ENCODE data around the gene KIF1A. TPM values are rescaled to one million over a fixed set of nuclear protein-coding genes. Genes with fewer than 3 reads are reported as not detected.

Gene KIF1A
- total RNA-seq, 1 donor: not detected

- H3K4me3 ChIP-seq (ENCODE audit: low read depth, low read length): no peak overlapping the region
- no peak for DNase-seq (ENCODE audit: low read depth)
- TF ChIP-seq CTCF (IDR thresholded peaks at IDR 0.05; ENCODE audit: insufficient read depth, low read depth, low read length): no peak
These were observed 4.9 kb downstream of the KIF1A start for GRCh38 chr2:240814946-240815760.

GRCh38 chr2:240814280-240814679, 5.7 kb downstream of the KIF1A start:
- TF ChIP-seq CTCF (IDR thresholded peaks at IDR 0.05; ENCODE audit: insufficient read depth, low read depth, low read length): no peak
- DNase-seq (ENCODE audit: low read depth): no peak

DNA sequence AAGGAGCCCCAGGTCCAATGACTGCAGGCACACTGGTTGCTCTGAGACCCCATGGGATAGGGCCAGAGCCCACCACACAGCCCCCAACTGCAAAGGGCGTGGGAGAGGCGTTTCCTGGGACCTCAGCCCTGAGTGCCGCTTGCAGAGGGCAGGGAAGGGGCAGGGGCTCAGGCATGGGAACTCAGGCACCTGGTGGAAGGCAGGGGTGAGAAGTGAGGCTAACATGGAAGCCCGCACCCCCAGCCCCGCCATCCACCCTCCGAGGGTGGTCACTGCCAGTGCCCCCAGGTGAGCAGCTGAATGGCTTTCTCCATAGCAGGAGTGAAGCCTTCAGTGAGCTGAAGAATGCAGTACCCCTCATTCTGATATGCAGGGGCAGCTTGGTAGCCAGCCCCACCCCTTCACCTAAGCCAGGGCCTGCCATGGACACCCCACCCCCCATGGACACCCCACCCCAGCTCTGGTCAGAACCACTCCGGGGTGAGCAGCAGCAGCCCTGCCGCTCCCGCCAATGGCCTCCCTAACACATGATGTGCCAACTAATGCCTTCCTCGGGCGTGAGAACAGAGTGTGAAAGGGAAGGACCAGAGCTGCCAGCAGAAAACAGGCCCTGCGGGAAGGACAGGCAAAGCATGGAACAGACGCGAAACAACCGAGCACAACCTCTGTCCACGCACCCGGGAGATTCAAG, 6.6 kb downstream of the KIF1A start:
- no peak overlapping the region for H3K4me3 ChIP-seq (ENCODE audit: low read depth, low read length)
- DNase-seq (ENCODE audit: low read depth): no peak

More at GRCh38 chr2:240814280-240814679, 5.7 kb downstream of the KIF1A start:
- H3K4me3 ChIP-seq (ENCODE audit: low read depth, low read length): no peak overlapping the region

GRCh38 chr2:240812721-240813120, 7.3 kb downstream of the KIF1A start:
- TF ChIP-seq CTCF (IDR thresholded peaks at IDR 0.05; ENCODE audit: insufficient read depth, low read depth, low read length): no peak
- DNase-seq (ENCODE audit: low read depth): no peak
- H3K4me3 ChIP-seq (ENCODE audit: low read depth, low read length): no peak overlapping the region

More for the DNA sequence above, 6.6 kb downstream of the KIF1A start:
- TF ChIP-seq CTCF (IDR thresholded peaks at IDR 0.05; ENCODE audit: insufficient read depth, low read depth, low read length): no peak

- H3K4me3 ChIP-seq (ENCODE audit: low read depth, low read length): no peak overlapping the region
- DNase-seq (ENCODE audit: low read depth): no peak
- no peak for TF ChIP-seq CTCF (IDR thresholded peaks at IDR 0.05; ENCODE audit: insufficient read depth, low read depth, low read length)
These were observed 7.7 kb downstream of the KIF1A start for GRCh38 chr2:240812301-240812680.

DNA sequence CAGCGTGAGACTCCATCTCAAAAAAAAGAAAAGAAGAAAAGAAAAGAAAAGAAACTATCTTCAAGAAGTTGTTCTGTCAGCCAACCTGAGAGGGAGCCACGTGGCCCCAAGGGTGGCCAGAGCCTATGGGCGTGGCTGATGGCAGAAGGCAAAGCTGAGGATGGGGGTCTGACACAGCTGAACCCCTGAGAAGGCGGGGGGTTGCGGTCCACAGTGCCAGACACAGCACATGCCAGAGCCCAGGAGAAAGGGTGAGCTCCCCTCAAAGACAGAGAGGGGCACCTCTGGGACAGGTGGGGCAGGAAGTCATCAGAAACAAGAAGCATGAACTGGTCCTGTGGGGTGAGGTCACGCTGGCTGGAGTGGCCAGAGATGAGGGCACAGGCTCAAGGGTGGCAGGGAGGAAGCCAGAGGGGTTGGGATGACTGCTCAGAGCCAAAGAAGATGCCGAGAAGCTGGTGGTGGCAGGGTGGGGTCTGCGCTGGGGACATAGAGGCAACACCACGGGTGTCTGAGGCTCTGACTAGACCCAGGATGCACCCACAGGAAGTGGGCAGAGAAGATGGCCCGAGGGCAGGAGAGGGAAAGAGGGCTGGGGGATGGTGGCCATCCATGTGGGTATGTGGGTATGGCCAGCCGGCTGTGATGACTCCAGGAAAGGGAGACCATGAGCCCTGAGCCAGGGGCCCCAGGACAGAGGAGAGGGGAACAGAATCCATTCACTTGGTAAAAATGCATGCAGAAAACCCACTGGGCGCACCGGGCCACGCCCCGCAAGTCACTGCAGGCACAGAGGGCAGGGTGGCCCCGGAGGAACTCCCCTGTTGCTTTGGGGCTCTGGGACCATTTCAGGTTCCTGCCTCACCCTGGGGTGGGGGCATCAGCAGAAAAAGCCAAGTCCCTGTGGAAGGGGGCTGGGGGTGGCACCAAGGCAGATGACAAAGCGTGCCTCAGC, 8.4 kb downstream of the KIF1A start:
- no peak for TF ChIP-seq CTCF (IDR thresholded peaks at IDR 0.05; ENCODE audit: insufficient read depth, low read depth, low read length)
- DNase-seq (ENCODE audit: low read depth): no peak
- H3K4me3 ChIP-seq (ENCODE audit: low read depth, low read length): no peak overlapping the region
